HG02973 (cell line): ENCODE results near the gene EP400.

Experiments used
- ATAC-seq: cut with Tn5 transposase; IDR thresholded peaks from one replicate; pipeline ENCODE4 v1.9.1; 2021; ENCODE audit warnings: moderate library complexity; ENCODE audit not compliant: unreplicated experiment

Gene EP400, protein sequence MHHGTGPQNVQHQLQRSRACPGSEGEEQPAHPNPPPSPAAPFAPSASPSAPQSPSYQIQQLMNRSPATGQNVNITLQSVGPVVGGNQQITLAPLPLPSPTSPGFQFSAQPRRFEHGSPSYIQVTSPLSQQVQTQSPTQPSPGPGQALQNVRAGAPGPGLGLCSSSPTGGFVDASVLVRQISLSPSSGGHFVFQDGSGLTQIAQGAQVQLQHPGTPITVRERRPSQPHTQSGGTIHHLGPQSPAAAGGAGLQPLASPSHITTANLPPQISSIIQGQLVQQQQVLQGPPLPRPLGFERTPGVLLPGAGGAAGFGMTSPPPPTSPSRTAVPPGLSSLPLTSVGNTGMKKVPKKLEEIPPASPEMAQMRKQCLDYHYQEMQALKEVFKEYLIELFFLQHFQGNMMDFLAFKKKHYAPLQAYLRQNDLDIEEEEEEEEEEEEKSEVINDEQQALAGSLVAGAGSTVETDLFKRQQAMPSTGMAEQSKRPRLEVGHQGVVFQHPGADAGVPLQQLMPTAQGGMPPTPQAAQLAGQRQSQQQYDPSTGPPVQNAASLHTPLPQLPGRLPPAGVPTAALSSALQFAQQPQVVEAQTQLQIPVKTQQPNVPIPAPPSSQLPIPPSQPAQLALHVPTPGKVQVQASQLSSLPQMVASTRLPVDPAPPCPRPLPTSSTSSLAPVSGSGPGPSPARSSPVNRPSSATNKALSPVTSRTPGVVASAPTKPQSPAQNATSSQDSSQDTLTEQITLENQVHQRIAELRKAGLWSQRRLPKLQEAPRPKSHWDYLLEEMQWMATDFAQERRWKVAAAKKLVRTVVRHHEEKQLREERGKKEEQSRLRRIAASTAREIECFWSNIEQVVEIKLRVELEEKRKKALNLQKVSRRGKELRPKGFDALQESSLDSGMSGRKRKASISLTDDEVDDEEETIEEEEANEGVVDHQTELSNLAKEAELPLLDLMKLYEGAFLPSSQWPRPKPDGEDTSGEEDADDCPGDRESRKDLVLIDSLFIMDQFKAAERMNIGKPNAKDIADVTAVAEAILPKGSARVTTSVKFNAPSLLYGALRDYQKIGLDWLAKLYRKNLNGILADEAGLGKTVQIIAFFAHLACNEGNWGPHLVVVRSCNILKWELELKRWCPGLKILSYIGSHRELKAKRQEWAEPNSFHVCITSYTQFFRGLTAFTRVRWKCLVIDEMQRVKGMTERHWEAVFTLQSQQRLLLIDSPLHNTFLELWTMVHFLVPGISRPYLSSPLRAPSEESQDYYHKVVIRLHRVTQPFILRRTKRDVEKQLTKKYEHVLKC (N-terminal part only)

DNA sequence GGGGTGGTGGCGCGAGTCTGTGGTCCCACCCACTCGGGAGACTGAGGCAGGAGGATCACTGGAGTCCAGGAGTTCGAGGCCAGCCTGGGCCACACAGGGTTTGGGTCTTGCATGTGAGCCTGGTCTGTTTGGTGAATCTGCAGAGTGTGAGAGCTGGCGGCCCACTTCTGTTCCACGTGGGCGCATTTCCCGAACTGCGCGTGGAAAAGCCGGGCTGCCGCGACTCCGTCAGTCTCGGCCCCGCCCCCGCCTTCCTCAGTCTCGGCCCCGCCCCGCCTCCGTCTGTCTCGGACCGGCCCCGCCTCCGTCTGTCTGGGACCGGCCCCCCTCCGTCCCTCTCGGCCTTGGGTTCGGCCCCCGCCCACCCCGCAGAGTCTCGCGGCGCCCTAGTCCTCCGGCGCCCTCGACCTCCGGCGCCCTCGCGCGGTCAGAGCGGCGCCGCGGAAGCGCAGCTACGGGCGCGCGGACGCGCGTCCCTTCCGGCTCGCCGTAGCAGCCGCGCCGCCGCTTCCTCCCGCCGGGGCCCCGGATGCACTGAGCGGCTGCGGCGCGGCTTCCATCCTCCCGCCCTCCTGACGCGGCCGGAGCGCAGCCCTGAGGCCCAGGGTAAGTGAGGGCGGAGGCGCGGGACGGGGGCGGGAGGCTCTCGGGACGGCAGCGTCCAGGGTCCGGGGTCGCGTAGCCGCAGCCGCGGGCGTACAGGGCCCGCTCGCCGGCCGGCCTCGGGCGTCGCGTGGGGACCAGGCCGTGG lies at the start of gene EP400:
Gene EP400 (plus strand): TSS at position 512 of the 751 bp plus-strand sequence. CDS start 10,678 bp downstream, outside the sequence.
- peak; percentile 89 for ATAC-seq

DNA sequence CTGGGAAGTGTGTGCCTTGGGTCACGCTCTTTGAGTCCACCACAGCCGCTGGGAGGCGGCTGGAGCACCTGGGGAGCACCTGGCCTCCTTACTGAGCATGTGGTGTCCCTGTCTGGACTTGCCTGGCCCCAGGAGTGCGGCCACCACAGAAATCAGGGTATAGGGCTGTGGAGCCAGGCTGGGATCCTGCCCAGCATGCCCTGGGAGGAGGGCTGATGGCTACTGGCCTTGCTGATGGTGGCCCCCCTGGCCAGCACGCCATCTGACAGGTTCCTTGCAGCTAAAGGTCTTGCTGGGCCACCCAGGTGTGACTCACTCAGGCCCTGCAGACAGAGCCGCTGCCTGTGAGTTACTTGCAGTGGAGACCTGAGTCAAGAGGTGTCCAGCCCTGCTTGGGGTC lies 49.3 kb upstream of the EP400 start:
- ATAC-seq: no peak

DNA sequence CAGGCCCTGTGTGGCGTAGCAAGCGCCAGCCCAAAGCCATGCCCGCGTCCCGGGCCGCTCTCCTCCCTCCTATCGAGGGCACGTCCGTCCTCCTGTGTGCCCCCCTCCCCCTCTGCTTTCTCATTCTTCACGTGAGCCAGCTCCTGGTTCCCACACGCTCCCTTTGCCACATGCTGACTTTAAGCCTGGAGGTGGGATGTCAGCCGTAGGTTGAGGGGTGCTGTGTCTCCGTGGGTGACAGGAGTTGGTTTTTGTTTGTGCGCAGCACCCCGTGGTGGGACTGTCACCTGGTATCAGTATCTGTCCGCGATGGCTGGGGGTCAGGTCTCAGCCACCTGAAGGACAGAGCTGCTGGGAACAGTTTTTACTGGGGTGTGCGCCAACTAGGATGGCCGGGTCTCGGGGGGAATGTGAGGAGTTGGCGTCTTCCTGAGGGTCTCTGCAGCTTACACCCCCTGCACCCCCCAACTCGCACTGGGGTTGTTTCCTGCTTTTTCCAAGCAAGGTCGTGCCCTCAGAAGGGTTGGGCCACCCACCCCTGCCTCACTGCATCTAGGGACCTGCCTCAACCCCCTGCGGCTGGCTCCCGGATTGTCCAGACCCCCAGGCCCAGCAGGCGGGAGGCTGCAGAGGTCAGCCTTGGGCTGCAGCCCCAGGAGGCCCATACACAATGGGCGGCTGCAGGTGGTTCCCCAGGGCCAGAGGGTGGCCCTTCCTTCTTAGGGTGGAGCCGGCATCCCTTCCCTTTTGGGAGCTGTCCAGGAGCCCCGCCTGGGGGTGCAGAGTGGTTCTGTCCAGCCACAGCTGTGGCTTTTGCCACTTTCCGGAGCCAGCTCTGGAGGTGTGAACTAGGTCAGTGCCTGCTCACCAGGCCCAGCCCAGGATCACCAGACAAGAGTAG lies 48.1 kb upstream of the EP400 start:
- no peak for ATAC-seq

DNA sequence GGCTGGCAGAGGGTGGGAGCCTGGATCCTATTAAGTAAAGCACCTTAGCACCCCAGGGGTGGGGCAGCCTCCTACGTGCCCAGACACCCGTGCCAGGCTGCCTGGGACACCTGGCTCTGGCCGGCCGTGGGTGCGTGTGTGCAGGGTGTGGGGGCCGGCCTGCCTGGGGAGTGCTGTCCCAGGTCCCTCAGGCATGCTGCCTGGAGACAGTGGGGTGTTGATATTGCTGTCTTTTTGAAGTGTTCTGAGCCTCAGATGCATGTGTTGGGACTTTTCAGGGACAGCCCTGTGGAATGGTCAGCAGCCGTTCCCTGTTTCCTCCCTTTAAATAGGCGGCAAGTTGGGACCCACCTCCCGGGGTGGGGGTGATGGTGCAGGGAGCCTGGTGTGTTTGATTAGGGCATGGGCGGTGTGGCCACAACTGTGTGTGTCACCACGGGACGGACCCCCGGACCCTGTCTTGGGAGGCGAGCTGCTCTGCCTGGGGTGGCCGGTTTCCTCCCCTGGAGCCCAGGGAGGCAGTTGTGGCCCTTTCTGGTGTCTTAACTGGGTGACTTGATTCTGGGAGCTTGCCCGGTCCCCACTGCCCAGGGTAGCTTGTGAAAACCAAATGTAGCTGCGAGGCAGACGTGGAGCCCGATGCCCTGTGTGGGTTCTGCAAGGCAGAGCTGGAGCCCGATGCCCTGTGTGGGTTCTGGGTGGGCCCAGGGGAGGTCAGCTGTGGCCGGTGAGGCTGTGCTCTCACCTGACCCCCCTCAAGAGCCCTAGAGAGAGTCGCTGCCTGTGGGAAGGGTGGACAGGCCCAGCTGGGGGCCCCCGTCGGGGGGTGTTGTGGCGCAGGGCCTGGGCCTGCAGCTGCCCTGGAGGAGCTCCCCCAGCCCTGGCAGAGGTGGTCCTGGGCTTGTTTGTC lies 47.2 kb upstream of the EP400 start:
- ATAC-seq: no peak

DNA sequence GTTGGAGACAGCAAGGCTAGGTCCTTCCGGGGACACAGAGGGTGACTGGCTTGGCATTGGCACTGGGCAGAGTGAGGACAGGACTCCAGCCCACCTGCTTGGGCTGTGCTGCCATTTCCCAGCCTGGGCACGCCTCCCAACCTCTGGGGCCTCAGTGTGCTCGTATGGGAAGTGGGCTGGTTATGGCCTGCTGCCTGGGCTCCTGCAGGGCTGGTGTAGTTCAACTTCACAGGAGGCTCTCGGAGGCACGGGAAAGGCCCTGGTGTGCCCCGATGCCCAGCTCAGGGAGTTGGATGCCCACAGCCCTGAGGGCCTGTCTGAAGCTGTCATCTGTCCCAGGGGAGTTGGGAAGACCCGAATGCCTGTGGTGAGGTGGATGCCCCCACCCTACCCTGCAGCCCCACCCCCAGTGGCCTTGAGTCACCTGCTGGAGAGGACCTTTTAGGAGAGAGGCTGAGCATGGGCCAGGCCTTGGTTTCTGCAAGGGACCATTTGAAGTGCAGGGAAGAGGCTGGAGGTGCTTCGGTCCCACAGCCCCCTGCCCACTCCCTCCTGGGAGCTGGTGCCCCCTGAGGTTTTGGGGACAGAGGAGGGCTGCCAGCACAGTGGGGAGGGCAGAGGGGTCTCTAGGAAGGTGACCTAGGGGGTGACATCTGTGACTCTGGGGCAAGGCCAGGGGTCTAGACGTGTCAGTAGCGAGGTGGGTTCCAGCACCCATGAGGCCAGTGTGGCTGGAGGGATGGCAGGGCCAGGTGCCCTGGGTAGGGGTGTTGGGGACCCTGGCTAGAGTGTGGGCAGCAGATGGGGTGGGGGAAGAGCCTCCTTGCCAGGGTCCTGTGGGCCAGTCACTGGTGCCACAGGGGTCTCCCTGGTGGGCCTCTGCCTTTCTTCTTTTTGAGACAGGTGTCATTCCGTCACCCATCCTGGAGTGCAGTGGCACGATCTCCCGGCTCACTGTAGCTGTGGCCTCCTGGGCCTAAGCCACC lies 46.2 kb upstream of the EP400 start:
- no peak for ATAC-seq

DNA sequence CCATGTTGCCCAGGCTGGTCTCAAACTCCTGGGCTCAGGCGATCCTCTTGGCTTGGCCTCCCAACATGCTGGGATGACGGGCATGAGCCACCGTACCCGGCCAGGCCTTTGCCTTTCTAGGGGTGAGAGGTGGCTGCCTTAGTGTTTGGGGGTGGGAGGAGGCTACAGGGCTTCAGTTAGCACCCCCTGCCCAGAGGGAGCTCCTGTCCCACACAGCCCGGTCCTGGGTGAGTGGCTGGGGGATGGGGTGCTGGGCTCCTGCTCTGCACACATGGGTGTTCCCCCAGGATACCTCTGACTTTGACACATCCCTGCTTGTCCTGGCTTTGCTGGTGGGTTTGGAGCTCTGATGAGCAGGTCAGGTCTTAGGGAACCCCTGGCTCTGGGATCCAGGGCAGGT lies 45.4 kb upstream of the EP400 start:
- ATAC-seq: no peak

DNA sequence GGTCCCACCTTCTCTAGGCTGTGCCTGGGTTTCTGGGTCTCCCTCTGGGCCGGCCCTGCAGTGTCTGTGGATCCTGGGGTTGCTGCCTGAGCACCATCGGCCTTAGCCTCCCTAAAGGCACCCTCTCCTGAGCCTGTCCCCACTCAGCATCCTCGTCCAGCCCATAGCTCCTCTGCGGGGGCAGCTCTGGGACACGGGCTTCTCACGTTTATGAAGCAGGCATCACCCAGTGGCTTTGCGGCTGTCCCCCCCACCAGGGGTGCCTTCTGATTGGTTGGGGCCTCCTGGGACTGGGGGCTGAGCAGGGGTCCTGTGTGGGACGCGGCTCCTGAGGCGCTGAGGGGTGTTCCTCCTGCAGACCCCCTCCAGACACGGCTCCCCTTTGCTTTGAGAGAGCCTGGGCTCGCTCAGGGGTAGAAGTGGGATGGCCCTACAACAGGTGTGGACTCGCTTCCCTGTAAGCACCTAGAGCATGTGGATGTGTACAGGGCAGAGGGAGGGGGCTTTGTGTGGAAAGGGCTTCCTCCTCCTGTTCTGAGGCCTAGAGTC lies 44.6 kb upstream of the EP400 start:
- ATAC-seq: no peak

DNA sequence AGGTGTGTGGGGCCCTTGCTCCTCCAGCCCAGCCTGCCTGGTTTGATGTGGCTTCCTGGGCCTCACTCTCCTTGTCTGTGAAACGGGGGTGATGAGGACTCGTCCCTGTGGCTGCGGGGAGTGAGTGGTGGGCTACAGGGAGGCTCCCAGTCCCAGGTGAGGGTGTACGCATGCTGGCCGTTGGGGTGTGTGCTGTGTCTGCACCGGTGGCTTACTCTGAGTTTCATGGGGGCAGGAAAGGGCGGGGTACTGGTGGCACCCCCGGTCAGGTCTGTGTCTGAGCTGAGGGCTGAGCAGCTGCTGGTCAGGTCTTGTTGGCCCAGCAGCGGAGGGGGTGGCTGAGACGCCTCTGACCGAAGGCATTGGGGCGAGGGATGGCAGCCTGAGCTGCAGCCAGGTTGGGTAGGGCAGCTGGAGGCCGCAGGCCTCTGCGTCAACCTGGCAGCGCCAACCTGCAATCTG lies 44.1 kb upstream of the EP400 start:
- no peak for ATAC-seq

DNA sequence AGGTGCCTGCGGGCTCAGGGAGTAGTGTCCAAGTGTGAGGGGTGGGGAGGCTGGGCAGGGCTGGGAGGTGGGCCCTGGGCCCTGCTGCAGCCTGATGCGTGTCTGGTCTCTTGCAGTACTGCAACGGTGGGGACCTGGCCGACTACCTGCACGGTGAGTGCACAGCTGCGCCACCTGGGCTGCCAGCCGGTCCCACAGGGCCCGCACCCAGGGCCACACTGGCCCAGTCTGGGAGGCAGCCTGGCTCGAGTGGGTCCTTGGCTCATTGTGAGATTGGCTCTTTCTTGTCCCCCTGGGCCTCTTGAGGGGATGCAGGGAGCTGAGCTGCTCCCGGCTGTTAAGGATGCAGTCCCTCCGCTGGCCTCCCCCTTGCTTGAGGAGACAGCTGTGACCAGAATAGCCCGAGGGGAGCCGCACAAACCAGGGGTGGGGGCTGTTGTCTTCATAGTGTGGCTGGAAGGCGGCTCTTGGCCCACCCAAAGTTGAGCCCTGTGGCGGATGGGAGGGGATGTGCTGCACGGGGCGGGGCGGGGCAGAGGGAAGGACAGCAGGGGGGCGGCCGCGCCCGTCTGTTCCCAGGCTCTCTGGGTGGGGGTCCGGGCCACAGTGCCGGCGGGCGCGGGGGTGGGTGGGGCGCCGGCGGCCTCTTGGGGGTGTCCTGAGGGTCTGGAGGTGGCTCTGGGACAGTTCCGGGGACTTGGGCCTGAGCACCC lies 42.2 kb upstream of the EP400 start:
- ATAC-seq: no peak

DNA sequence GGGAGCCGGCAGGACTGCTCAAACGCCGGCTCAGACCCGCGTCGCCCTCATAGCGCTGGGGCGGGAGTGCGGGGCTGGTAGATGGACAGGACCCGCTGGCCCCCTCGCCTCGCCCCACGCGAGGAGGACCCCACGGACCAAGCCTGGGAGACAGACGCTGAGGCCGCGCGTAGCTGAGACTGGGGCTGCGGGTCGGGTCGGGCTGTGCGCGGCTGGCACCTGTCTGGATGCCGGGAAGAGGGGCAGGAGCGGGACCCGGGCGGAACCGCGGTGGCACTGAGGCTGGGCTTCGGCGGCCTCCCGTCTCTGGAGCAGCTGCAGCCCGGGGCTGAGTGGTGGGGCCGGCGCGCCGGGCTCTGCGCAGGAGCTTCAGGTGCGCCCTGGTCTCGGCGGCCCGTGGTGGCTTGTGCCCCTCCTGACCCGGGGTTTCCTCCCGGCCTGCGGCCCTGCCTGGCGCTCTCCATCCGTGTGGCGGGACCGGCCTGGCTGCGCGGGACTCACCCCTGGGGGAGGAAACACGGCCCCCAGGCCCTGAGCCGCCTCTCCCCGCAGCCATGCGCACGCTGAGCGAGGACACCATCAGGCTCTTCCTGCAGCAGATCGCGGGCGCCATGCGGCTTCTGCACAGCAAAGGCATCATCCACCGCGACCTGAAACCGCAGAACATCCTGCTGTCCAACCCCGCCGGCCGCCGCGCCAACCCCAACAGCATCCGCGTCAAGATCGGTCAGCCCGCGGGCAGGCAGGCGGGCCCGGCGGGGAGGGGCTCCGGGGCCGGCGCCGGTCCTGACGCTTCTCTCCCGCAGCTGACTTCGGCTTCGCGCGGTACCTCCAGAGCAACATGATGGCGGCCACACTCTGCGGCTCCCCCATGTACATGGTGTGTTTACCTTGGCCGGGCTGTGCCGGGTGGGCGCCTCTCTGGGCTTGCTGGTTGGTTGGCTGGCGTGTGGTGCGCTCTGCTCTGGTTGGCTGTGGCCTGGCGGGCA lies 41.4 kb upstream of the EP400 start:
- no peak for ATAC-seq

DNA sequence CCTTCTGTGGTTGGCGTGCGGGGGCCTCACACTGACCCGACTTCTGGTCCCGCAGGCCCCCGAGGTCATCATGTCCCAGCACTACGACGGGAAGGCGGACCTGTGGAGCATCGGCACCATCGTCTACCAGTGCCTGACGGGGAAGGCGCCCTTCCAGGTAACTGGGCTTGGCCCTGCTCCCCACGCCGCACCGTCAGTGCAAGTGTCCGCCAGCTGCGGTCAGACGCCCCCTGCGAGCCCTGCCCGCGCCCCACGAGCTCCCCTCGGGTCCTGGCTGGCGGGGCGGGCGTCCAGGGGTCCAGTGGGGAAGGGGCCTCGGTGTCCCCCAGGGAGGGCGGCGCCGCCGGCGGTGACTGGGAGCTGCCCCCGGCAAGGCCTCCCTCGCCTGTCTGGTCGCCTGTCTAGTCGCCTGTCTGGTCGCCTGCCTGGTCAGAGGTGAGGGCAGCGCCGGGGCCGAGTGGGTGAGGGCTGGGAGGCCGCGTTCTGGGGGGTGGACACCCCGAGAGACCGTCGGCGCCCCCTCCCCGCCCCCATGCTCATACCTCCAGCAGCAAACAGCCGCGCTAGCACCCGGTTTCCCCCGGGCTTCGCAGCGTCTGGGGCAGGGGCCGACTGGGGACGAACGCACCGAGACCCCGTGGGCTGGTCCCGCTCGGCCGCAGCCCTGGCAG lies 40.5 kb upstream of the EP400 start:
- no peak for ATAC-seq

DNA sequence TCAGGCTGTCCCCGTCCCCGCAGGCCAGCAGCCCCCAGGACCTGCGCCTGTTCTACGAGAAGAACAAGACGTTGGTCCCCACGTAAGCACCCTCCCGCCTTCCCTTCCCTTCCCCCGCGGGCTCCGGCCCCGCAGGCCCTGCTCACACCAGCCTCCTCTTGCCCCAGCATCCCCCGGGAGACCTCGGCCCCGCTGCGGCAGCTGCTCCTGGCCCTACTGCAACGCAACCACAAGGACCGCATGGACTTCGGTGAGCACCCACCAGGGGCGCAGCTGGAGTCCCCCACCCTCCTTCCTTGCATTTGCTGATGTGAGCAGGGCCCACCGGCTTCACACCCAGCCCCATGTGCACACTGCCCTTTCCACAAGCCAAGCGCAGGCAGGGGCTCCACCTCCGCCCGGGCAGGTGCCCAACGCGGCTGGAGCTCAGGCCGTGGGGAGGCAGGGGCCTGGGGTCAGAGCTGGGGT lies 40.0 kb upstream of the EP400 start:
- no peak for ATAC-seq

DNA sequence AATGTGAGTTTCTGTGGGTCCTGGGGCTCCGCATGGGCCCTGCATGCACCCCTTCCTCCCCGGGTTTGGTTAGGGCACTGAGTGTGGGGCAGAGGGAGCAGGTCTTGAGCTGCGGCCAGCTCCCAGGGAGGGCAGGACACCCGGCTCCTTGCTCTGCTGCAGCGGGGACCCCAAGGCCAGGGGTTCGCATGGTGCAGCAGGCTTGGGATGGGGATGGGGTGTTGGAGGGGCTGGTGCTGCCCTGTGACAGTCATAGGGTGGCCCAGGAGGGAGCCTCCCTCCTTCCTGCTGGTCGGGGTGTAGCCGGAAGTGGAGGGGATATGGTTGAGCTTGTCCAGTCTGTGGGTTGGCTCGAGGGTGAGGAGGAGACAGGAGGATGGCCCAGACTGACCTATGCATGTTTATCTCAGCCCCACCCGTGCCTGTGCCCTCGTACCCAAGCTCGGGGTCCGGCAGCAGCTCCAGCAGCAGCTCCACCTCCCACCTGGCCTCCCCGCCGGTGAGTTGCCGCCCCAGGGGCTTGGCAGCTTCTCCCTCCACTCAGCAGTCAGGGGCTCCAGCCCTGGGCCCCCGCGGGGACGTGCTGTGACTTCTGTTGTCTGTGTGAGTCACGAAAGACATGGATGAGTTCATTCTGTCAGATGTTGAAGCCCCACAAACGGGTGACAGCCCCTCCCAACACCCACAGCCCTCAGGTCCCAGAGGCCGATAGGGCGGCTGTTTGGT lies 39.3 kb upstream of the EP400 start:
- no peak for ATAC-seq
